NCI-H2081 treated with DMSO at 0.1 percent for 48 hours (cell line): ENCODE data around the gene KRT25.

Experiments used
- DNase-seq: peaks from one replicate; lab custom pipeline; 2025; lab: John Stamatoyannopoulos, UW

Gene KRT25

GRCh38 chr17:40755231-40755630 lies at the start of gene KRT25:
Gene KRT25, minus strand, starts transcription at chr17:40755331. Its CDS starts 60 bp downstream, at chr17:40755271.
- no peak for DNase-seq

GRCh38 chr17:40803617-40804082 lies 48.5 kb upstream of the KRT25 start:
- DNase-seq = peak; percentile 57

GRCh38 chr17:40801157-40801556 lies 46.0 kb upstream of the KRT25 start:
- no peak for DNase-seq

GRCh38 chr17:40800381-40800780 lies 45.2 kb upstream of the KRT25 start:
- DNase-seq = no peak

GRCh38 chr17:40799859-40800258 lies 44.7 kb upstream of the KRT25 start, which contains the start of gene KRT28:
Gene KRT28, minus strand, starts transcription at chr17:40799959. Its CDS starts 66 bp downstream, at chr17:40799893.
- no peak for DNase-seq

GRCh38 chr17:40796846-40797245 lies 41.7 kb upstream of the KRT25 start:
- no peak for DNase-seq

GRCh38 chr17:40795019-40795667 lies 40.0 kb upstream of the KRT25 start:
- no peak for DNase-seq

- DNase-seq = no peak
These were observed 39.3 kb upstream of the KRT25 start for GRCh38 chr17:40794466-40794865.

- DNase-seq = no peak
These were observed 38.7 kb upstream of the KRT25 start for GRCh38 chr17:40793832-40794231.

- DNase-seq = no peak
These were observed 36.8 kb upstream of the KRT25 start for GRCh38 chr17:40791787-40792436.

- no peak for DNase-seq
These were observed 36.0 kb upstream of the KRT25 start for GRCh38 chr17:40791111-40791510.

- DNase-seq = no peak
These were observed 27.3 kb upstream of the KRT25 start, which contains the start of gene KRT27 for GRCh38 chr17:40782450-40782849. Gene KRT27, minus strand, starts transcription at chr17:40782550. Its CDS starts 57 bp downstream, at chr17:40782493.

- DNase-seq = no peak
These were observed 24.2 kb upstream of the KRT25 start for GRCh38 chr17:40779181-40779909.

- DNase-seq = no peak
These were observed 23.3 kb upstream of the KRT25 start for GRCh38 chr17:40778461-40778860.

- no peak for DNase-seq
These were observed 22.8 kb upstream of the KRT25 start for GRCh38 chr17:40777971-40778370.

GRCh38 chr17:40777459-40777858 lies 22.3 kb upstream of the KRT25 start:
- DNase-seq = no peak

- DNase-seq = no peak
These were observed 20.8 kb upstream of the KRT25 start for GRCh38 chr17:40775945-40776344.

- no peak for DNase-seq
These were observed 17.0 kb upstream of the KRT25 start, which contains the start of gene KRT26 for GRCh38 chr17:40772101-40772500. Gene KRT26, minus strand, starts transcription at chr17:40772201. Its CDS starts 88 bp downstream, at chr17:40772113.

GRCh38 chr17:40765657-40766056 lies 10.5 kb upstream of the KRT25 start:
- no peak for DNase-seq

GRCh38 chr17:40763752-40764151 lies 8.6 kb upstream of the KRT25 start:
- DNase-seq = no peak

GRCh38 chr17:40760105-40761016 lies 5.2 kb upstream of the KRT25 start:
- no peak for DNase-seq

GRCh38 chr17:40753804-40754203 lies 1.3 kb downstream of the KRT25 start:
- no peak for DNase-seq
